Body of pancreas (tissue), 4 donors: Measurements from ENCODE around the gene PEG3. TPM values are rescaled to one million over a fixed set of nuclear protein-coding genes. Genes with fewer than 3 reads are reported as not detected.

Experiments used
- ATAC-seq: fragments of 150-250 bp; one replicate; pipeline ENCODE4 v1.9.1; 2016
- DNase-seq, 4 donors: peaks; one replicate each; pipeline ENCODE4 v3.0.0-alpha.2; 2019
- H3K27ac ChIP-seq, 4 donors: fragments of 200-600 bp; sonication (generic); 1 replicate in 3 of 4; 2 replicates in 1 of 4; pipeline versions ENCODE4 v1.5.1 to v1.6.1; 2016 to 2019; ENCODE audit warnings: mild to moderate bottlenecking in 1 of 4, mixed read lengths in 1 of 4, moderate library complexity in 1 of 4
- H3K27me3 ChIP-seq, 2 donors: fragments of 200-600 bp; sonication (generic); one replicate each; pipeline ENCODE4 v1.6.0; 2016; ENCODE audit warnings: mild to moderate bottlenecking in 1 of 2
- H3K36me3 ChIP-seq, 2 donors: fragments of 200-600 bp; sonication (generic); replicated peaks in 1 of 2; 2 replicates each; pipeline ENCODE4 v1.5.1; 2016; ENCODE audit warnings: low read depth in 2 of 2; ENCODE audit not compliant: insufficient read depth in 1 of 2
- H3K4me1 ChIP-seq: fragments of 200-600 bp; sonication (generic); one replicate; pipeline ENCODE4 v1.6.0; 2016
- H3K4me3 ChIP-seq, 2 donors: fragments of 200-600 bp; sonication (generic); 1 replicate in 1 of 2; 2 replicates in 1 of 2; pipeline ENCODE4 v1.5.1; 2016 to 2019
- H3K9me3 ChIP-seq, 3 donors: fragments of 200-600 bp; sonication (generic); 1 replicate in 2 of 3; 2 replicates in 1 of 3; pipeline ENCODE4 v1.5.1; 2016
- POLR2A ChIP-seq, 3 donors: fragments of 450-650 bp; IDR thresholded peaks; one replicate each; pipeline ENCODE4 v1.6.1; 2016; ENCODE audit warnings: antibody characterized with exemption in 3 of 3, mild to moderate bottlenecking in 2 of 3
- WGBS, 2 donors: methylation state at CpG; one replicate each; pipeline ENCODE4 v1.1.5; 2017; 5-methylcytosine and 5-hydroxymethylcytosine counted together
- intact Hi-C: fragments of 100-400 bp; cut with DNase I; formaldehyde crosslinking; loops from one replicate; pipeline ENCODE4 v1.15.1; 2023
- total RNA-seq, 2 donors: library from RNA; depleted of rRNA; stranded (reverse); fragments of >200 nt; gene quantifications; one replicate each; pipeline ENCODE4 v1.1.0, GENCODE V29; 2016
- TF ChIP-seq, protein P1 (sequence below), 7 experiments: fragments of 450-650 bp in 4 of 7; fragments of 200-600 bp in 3 of 7; sonication (generic) in 3 of 7; IDR thresholded peaks; one replicate each; pipeline ENCODE4 v1.5.1; 2016 to 2019; ENCODE audit warnings: antibody characterized with exemption in 7 of 7

Gene PEG3
- total RNA-seq, 2 donors from 2014 or later = 3.1 to 5.9 TPM

DNA sequence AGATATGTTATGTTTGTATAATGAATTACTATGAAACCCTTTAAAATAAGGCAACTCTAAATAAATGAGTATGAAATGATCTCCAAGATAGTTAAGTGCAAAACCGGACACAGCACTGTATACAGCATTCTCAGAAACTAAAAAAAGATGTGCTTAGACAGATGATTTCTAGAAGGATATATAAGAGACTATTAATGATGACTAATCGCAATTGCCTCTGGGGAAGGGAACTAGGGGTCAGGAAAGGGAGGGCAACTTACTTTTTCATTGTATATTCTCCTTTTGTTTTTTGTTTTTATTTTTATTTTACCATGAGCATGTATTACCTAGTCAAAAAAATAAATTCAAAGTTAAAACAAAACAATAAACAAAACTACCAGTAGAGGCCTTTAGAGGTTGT is 12.8 kb downstream of the PEG3 start:
- ATAC-seq (no peak), DNase-seq (no peak)
- no peaks in the 10 kb centered on the region for H3K36me3 ChIP-seq
- no peaks in the 10 kb centered on the region for H3K4me1 ChIP-seq
- no peaks in the 10 kb centered on the region for H3K27me3 ChIP-seq
- intact Hi-C loops = no loop called here
- 65 to 66% methylated on average over 2 of the region's 2 CpGs for WGBS, 2 donors
- no peak overlapping the region for H3K27ac ChIP-seq
- TF ChIP-seq POLR2A (IDR thresholded peaks at IDR 0.05) = no peak
- TF ChIP-seq, protein P1, sequence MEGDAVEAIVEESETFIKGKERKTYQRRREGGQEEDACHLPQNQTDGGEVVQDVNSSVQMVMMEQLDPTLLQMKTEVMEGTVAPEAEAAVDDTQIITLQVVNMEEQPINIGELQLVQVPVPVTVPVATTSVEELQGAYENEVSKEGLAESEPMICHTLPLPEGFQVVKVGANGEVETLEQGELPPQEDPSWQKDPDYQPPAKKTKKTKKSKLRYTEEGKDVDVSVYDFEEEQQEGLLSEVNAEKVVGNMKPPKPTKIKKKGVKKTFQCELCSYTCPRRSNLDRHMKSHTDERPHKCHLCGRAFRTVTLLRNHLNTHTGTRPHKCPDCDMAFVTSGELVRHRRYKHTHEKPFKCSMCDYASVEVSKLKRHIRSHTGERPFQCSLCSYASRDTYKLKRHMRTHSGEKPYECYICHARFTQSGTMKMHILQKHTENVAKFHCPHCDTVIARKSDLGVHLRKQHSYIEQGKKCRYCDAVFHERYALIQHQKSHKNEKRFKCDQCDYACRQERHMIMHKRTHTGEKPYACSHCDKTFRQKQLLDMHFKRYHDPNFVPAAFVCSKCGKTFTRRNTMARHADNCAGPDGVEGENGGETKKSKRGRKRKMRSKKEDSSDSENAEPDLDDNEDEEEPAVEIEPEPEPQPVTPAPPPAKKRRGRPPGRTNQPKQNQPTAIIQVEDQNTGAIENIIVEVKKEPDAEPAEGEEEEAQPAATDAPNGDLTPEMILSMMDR (IDR thresholded peaks at IDR 0.05) = no peak
- H3K9me3 ChIP-seq = no peaks in the 10 kb centered on the region
- H3K4me3 ChIP-seq = no peak overlapping the region

DNA sequence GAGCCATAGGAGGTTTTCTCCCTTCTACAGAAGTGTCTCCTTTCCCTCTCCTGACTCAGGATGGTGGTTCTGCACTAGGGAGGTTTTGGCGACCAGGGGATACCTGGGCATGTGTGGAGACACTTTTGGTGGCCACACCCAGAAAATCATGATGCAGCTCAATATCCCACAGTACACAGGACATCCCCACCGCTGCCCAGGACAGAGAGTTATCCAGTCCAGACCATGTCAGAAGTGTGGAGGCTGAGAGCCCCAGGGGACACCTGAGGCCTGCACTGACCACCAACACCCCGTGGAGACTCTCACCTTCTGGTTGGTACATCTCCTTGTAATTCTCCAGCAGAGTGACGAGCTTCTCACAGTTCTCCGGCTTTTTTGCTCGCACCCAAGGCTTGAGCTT is 16.6 kb downstream of the PEG3 start:
- 84 to 92% methylated on average over 6 of the region's 6 CpGs for WGBS, 2 donors
- no peak for ATAC-seq
- no peaks in the 10 kb centered on the region for H3K27me3 ChIP-seq
- intact Hi-C loops = no loop called here
- H3K4me3 ChIP-seq = no peak overlapping the region
- DNase-seq = no peak
- H3K9me3 ChIP-seq = no peaks in the 10 kb centered on the region
- no peak overlapping the region for H3K27ac ChIP-seq
- H3K4me1 ChIP-seq = no peaks in the 10 kb centered on the region
- TF ChIP-seq POLR2A (IDR thresholded peaks at IDR 0.05) = no peak
- TF ChIP-seq, protein P1 (IDR thresholded peaks at IDR 0.05) = no peak
- H3K36me3 ChIP-seq = no peaks in the 10 kb centered on the region

DNA sequence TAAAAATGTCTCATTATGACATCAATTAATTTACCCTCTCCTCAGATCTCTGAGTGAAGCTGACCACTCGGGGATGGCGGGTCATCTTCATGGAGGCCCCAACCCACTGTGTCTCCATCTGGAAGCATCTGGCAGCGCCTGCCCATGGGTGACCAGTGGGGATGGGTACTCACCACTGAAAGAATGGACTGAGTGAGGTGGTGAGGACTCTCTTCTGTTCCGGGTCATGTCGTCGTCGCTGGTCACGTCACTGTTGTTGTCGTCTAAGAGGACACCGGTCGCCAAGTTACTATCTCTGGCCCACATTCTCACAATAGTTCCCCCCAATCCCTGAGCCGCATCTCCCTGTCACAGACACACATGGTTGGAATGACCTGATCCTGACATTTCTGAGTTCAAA is 17.1 kb downstream of the PEG3 start:
- intact Hi-C loops = no loop called here
- DNase-seq (no peak), ATAC-seq (no peak)
- H3K27ac ChIP-seq = no peak overlapping the region
- 76 to 83% methylated on average over 12 of the region's 12 CpGs for WGBS, 2 donors
- no peaks in the 10 kb centered on the region for H3K27me3 ChIP-seq
- H3K4me1 ChIP-seq = no peaks in the 10 kb centered on the region
- H3K4me3 ChIP-seq = no peak overlapping the region
- TF ChIP-seq, protein P1 (IDR thresholded peaks at IDR 0.05) = no peak
- no peak for TF ChIP-seq POLR2A (IDR thresholded peaks at IDR 0.05)
- H3K9me3 ChIP-seq = no peaks in the 10 kb centered on the region
- no peaks in the 10 kb centered on the region for H3K36me3 ChIP-seq

DNA sequence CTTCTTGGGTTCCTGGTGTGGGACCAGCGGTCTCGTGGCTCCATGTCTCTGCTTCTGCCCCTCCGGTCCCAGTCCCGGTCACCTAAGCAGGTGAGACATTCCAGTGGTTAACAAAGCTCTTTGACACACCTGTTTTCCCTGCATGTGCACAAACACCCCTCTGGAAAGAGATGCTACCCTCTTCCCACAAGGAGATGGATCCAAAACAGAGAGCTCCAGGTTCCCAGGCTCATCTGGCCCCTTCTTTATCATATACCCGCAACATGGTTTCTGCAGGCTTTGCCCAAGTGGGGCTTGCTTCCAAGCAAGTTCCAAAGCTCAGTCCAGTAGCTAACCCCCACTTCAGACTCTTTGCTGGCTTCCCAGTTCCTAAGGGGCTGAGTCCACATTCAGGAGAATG is 17.8 kb downstream of the PEG3 start:
- intact Hi-C loops = no loop called here
- H3K4me1 ChIP-seq = no peaks in the 10 kb centered on the region
- no peaks in the 10 kb centered on the region for H3K27me3 ChIP-seq
- ATAC-seq (no peak), DNase-seq (no peak)
- no peaks in the 10 kb centered on the region for H3K9me3 ChIP-seq
- 86 to 87% methylated on average over 5 of the region's 5 CpGs for WGBS, 2 donors
- H3K27ac ChIP-seq = no peak overlapping the region
- TF ChIP-seq, protein P1 (IDR thresholded peaks at IDR 0.05) = no peak
- no peak for TF ChIP-seq POLR2A (IDR thresholded peaks at IDR 0.05)
- H3K36me3 ChIP-seq = no peaks in the 10 kb centered on the region
- no peak overlapping the region for H3K4me3 ChIP-seq

DNA sequence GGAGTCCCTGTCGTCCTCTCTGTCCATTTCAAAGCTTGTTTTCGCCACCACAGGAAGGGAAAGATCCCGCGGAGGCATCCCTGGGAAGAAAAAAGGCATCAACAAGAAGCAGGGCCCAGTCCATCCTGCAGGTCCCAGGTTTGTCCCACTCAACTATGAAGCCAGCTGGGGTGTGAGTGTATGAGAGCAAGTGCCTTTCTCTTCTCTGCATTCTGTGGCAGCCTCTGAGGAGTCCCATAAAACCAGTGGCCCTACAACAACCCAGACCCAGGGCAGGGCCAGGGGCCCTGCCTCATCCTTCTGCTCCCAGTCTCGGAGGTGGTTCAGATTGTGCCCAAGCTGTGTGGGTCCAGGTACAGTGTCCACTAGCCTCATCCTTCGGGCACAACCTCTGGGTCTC is 18.9 kb downstream of the PEG3 start:
- TF ChIP-seq, protein P1 (IDR thresholded peaks at IDR 0.05) = no peak
- no peak for TF ChIP-seq POLR2A (IDR thresholded peaks at IDR 0.05)
- H3K36me3 ChIP-seq = no peaks in the 10 kb centered on the region
- H3K27ac ChIP-seq = no peak overlapping the region
- no peaks in the 10 kb centered on the region for H3K27me3 ChIP-seq
- no peaks in the 10 kb centered on the region for H3K9me3 ChIP-seq
- H3K4me1 ChIP-seq = no peaks in the 10 kb centered on the region
- 69 to 75% methylated on average over 6 of the region's 6 CpGs for WGBS, 2 donors
- no peak for ATAC-seq
- DNase-seq = no peak
- no peak overlapping the region for H3K4me3 ChIP-seq
- intact Hi-C loops = no loop called here
